ENCODE measurements around the gene SMIM22.

Gene SMIM22

GRCh38 chr16:4828567-4829321, 33.6 kb downstream of the SMIM22 start:
- DNase-seq = no peak

GRCh38 chr16:4830408-4830807, 35.2 kb downstream of the SMIM22 start:
- DNase-seq = no peak

GRCh38 chr16:4831616-4832015, 36.4 kb downstream of the SMIM22 start:
- no peak for DNase-seq

- DNase-seq = no peak
Observed at GRCh38 chr16:4832698-4833343, 37.7 kb downstream of the SMIM22 start.

- DNase-seq = no peak
Observed at GRCh38 chr16:4833584-4833983, 38.4 kb downstream of the SMIM22 start.

- DNase-seq = no peak
Observed at GRCh38 chr16:4836727-4837126, 41.6 kb downstream of the SMIM22 start.

GRCh38 chr16:4837733-4838501, 42.7 kb downstream of the SMIM22 start:
- DNase-seq = no peak

GRCh38 chr16:4839942-4840341, 44.8 kb downstream of the SMIM22 start:
- no peak for DNase-seq

GRCh38 chr16:4840984-4841383, 45.8 kb downstream of the SMIM22 start:
- no peak for DNase-seq

All from CD4-positive, alpha-beta T cell treated with Interleukin-4 for 4 hours (primary cell).